ENCODE measurements around the gene RALB. TPM values are rescaled to one million over a fixed set of nuclear protein-coding genes. Genes with fewer than 3 reads are reported as not detected.

The RALB gene
- total RNA-seq: 16.3 TPM

GRCh38 chr2:120252225-120253020 lies at the start of gene RALB:
TSS of gene RALB (plus strand) at chr2:120252852. CDS start at chr2:120278665, 25,813 bp downstream.
- peak; percentile 92 for ATAC-seq
- peak; percentile 100 for DNase-seq (ENCODE audit: low spot score)

GRCh38 chr2:120203251-120204021 lies 49.2 kb upstream of the RALB start:
- ATAC-seq: peak; percentile 40

GRCh38 chr2:120204022-120204405 lies 48.6 kb upstream of the RALB start:
- ATAC-seq: peak; percentile 30
- no peak for DNase-seq (ENCODE audit: low spot score)

More at GRCh38 chr2:120203251-120204021, 49.2 kb upstream of the RALB start:
- no peak for DNase-seq (ENCODE audit: low spot score)

GRCh38 chr2:120204417-120204816 lies 48.2 kb upstream of the RALB start:
- DNase-seq (ENCODE audit: low spot score) (no peak), ATAC-seq (peak; percentile 48)

GRCh38 chr2:120204945-120205670 lies 47.5 kb upstream of the RALB start:
- ATAC-seq (no peak), DNase-seq (ENCODE audit: low spot score) (no peak)

GRCh38 chr2:120206022-120206581 lies 46.5 kb upstream of the RALB start:
- DNase-seq (ENCODE audit: low spot score): no peak
- peak; percentile 35 for ATAC-seq

- ATAC-seq (no peak), DNase-seq (ENCODE audit: low spot score) (no peak)
Measured at GRCh38 chr2:120208381-120209353, 44.0 kb upstream of the RALB start.

GRCh38 chr2:120209427-120210269 lies 43.0 kb upstream of the RALB start:
- ATAC-seq: no peak
- DNase-seq (ENCODE audit: low spot score): no peak

- DNase-seq (ENCODE audit: low spot score) (no peak), ATAC-seq (no peak)
Measured at GRCh38 chr2:120210270-120210693, 42.4 kb upstream of the RALB start.

GRCh38 chr2:120218181-120218580 lies 34.5 kb upstream of the RALB start:
- DNase-seq (ENCODE audit: low spot score) (peak; percentile 38), ATAC-seq (no peak)

- DNase-seq (ENCODE audit: low spot score): no peak
- no peak for ATAC-seq
Measured at GRCh38 chr2:120219291-120219690, 33.4 kb upstream of the RALB start.

GRCh38 chr2:120219766-120220165 lies 32.9 kb upstream of the RALB start:
- ATAC-seq (no peak), DNase-seq (ENCODE audit: low spot score) (no peak)

GRCh38 chr2:120220756-120221155 lies 31.9 kb upstream of the RALB start:
- no peak for DNase-seq (ENCODE audit: low spot score)
- ATAC-seq: no peak

GRCh38 chr2:120221616-120222015 lies 31.0 kb upstream of the RALB start:
- peak; percentile 26 for DNase-seq (ENCODE audit: low spot score)
- ATAC-seq: no peak

- DNase-seq (ENCODE audit: low spot score) (no peak), ATAC-seq (no peak)
Measured at GRCh38 chr2:120222186-120223033, 30.2 kb upstream of the RALB start.

GRCh38 chr2:120223034-120223912 lies 29.4 kb upstream of the RALB start, which contains the start of gene TMEM185B:
TSS of gene TMEM185B (minus strand) at chr2:120223400. CDS start at chr2:120222976, 424 bp downstream.
- DNase-seq (ENCODE audit: low spot score) (peak; percentile 94), ATAC-seq (peak; percentile 97)

GRCh38 chr2:120224256-120224655 lies 28.4 kb upstream of the RALB start:
- DNase-seq (ENCODE audit: low spot score) (no peak), ATAC-seq (no peak)

Measured in left lobe of liver (tissue), 2 donors.